KOPT-K1 (cell line): ENCODE measurements around the gene GUCA2A.

Source experiments
- H3K27ac ChIP-seq: fragments of 200-600 bp; sonication (generic); 2 replicates; pipeline ENCODE4 v1.5.1; 2016; ENCODE audit warnings: antibody characterized with exemption, mild to moderate bottlenecking, low read depth, low read length; ENCODE audit not compliant: poor library complexity, severe bottlenecking
- H3K36me3 ChIP-seq: fragments of 200-600 bp; sonication (generic); 2 replicates; pipeline ENCODE4 v1.5.1; 2017; ENCODE audit warnings: antibody characterized with exemption, mild to moderate bottlenecking, low read length, moderate library complexity; ENCODE audit not compliant: insufficient read depth
- H3K9me3 ChIP-seq: fragments of 200-600 bp; sonication (generic); 2 replicates; pipeline ENCODE4 v1.5.1; 2017; ENCODE audit warnings: antibody characterized with exemption, low read length, mild to moderate bottlenecking; ENCODE audit not compliant: insufficient read depth, poor library complexity, severe bottlenecking

GUCA2A gene

DNA sequence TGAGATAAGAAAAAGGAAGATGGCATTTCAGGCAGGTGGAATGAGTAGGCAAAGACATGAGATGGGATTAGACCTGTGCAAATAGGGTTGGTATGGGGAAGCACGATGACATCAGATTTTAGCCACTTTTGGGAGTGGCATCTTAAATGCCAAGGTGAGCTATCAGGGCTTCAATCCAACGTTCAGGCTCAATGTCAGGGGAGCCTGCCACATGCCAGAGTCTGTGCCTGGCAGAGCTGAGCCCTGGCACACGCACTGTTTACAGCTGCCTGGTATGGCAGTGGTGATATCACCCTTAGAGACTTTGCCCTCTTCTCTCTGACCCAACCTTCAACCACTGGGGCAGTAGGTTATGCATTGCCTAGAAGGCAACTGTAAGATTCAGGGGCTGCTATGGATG lies 12.4 kb downstream of the GUCA2A start:
- Histone ChIP-seq H3K9me3 (no peaks in the 10 kb centered on the region), H3K27ac (no peak overlapping the region), H3K36me3 (no peaks in the 10 kb centered on the region)

DNA sequence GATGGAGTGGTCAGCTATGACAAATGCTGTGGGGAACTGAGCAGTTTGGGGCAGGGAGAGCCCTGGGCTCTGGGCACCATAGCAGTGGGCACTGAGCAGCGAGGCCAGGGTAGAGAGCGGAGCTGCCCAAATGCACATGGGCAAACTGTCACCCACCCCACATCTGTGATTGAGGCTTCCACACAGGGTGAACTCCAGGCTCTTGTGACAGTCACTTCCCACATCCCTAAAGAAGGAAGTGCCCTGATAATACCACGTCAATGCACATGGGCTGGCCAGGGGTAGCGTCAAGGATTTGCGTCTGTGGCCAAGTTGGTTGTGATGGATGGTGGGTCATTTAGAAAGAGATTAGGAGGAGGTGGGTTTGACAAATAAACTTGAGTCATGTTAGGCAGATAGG lies 13.9 kb downstream of the GUCA2A start:
- no peaks in the 10 kb centered on the region for H3K9me3 ChIP-seq
- no peak overlapping the region for H3K27ac ChIP-seq
- no peaks in the 10 kb centered on the region for H3K36me3 ChIP-seq

- Histone ChIP-seq H3K36me3 (no peaks in the 10 kb centered on the region), H3K9me3 (no peaks in the 10 kb centered on the region), H3K27ac (no peak overlapping the region)
Measured at GRCh38 chr1:42148166-42148565, 16.4 kb downstream of the GUCA2A start.

GRCh38 chr1:42146626-42147320 lies 17.8 kb downstream of the GUCA2A start:
- Histone ChIP-seq H3K36me3 (no peaks in the 10 kb centered on the region), H3K27ac (no peak overlapping the region), H3K9me3 (no peaks in the 10 kb centered on the region)

DNA sequence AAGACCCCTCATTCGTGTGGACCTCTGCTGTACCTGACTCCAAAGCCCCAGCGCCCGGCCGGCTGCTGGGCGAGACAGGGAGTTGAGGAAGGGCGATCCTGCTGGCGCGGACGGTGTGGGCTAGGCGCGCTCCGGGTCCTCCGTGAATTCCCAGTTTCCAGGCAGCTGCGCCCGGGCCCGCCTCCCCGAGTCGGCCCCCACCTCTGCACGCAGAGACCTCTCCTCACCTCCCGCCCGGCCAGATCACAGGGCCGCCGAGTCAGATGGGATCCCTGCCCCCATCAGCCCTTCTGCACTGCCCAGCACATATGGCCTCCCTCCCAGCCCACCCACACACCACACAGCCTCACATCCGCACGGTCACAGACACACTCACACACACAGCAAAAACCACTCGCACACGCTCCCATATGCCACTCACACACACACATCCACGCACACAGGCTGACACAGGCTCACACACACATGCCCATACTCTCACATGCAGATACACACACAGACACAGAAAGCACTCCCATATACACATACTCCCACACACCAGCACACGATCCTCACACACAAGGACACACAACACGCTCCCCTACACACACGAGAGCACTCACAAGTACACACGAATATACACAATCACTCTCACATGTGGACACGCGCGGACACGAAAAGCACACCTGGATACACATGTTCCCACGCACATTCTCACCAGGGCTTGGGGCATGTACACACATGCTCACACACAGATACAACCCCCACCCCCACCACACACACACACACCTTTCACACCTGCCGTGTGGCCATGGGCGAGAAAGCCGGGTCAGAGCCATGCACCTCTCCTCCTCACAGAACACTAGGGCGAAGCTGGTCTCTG lies 18.6 kb downstream of the GUCA2A start:
- H3K9me3 ChIP-seq = no peaks in the 10 kb centered on the region
- H3K27ac ChIP-seq = no peak overlapping the region
- no peaks in the 10 kb centered on the region for H3K36me3 ChIP-seq

DNA sequence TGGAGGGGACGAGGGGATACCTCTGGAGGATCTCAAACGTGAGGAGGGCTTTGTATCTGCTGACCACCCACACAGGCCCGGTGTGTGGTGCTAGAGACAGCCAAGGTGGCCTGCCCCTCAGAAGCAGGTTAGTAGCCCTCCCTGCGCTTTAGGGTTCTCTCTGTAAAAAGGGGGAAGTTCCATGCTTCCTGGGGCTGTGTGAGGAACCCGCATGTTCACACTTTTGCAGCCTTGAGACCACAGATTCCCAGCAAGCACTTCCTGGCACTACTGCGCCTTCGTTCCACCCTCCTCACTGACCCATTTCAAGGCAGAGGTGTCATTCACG lies 19.2 kb downstream of the GUCA2A start:
- Histone ChIP-seq H3K27ac (no peak overlapping the region), H3K9me3 (no peaks in the 10 kb centered on the region), H3K36me3 (no peaks in the 10 kb centered on the region)

DNA sequence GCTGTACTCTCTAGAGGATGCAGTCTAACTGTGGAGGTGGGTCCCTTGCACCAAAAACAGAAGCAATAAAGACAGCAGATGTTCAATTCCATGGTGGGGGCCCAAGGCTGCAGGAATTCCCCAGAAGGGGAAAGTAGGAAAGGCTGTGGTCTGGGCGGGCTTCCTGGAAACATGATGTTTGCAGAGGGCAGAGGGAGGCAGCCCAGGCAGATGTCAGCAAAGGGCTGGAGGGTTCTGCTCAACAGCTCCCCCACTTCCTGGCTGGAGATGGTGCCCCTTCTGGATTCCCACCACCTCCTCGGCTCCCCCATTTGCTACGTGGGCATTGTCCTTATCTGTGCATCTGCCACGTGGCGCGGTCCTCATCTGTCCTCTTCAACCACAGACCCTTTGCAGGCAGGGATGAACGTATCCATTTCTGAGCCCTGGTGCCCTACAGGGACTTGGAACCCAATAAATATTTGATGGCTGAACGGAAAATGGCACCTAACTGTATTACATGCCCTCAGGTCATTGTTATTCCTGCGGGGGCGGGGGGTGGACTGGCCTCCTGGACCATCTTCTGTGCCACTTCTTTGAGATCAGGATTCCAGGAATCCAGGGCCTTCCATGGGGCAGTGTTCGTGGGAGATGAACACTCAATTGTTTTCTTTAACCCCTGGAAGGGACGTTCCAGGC lies 19.7 kb downstream of the GUCA2A start:
- Histone ChIP-seq H3K9me3 (no peaks in the 10 kb centered on the region), H3K36me3 (no peaks in the 10 kb centered on the region), H3K27ac (no peak overlapping the region)

DNA sequence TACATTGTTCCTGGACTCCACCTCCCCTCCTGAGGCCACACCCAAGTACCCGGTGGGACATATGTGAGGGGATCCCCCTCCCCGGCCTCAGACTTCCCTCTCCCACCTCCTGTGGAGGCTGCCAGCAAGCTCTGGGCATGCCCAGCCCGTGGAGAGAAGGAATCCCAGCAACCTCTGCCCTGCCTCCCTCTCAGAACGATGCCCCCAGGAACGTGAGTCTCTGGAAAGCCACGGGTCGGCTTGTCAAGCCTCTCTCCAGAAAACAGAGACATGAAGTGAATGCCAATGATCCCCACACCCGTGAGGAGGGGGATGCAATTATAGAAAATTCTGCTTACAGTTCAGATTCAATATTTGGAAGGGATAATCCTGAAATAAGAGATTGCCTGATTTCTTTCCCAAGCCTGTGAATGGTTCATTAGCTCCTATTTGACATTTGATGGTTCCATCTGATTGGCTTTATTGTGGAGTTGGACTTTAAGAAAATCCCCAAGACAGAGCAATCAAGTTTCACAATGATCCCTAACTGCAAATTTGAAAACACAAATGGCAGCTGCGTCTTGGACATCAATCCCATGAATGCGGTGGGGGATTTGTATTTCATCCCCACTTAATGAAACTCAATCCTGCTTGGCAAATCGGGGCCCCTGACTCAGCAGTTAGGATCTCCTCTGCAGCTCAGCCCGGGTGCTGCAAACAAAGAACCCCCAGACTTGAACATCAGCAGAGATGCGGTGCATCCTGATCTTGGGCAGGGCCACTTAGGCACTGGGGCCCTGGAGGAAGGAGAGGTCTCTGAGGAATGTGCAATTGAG lies 20.4 kb downstream of the GUCA2A start:
- Histone ChIP-seq H3K27ac (no peak overlapping the region), H3K9me3 (no peaks in the 10 kb centered on the region), H3K36me3 (no peaks in the 10 kb centered on the region)

GRCh38 chr1:42142894-42143675 lies 21.5 kb downstream of the GUCA2A start:
- H3K36me3 ChIP-seq = no peaks in the 10 kb centered on the region
- H3K9me3 ChIP-seq = no peaks in the 10 kb centered on the region
- no peak overlapping the region for H3K27ac ChIP-seq

- Histone ChIP-seq H3K27ac (no peak overlapping the region), H3K36me3 (no peaks in the 10 kb centered on the region), H3K9me3 (no peaks in the 10 kb centered on the region)
Measured at GRCh38 chr1:42141978-42142377, 22.6 kb downstream of the GUCA2A start.

GRCh38 chr1:42140191-42140590 lies 24.4 kb downstream of the GUCA2A start:
- Histone ChIP-seq H3K27ac (no peak overlapping the region), H3K36me3 (no peaks in the 10 kb centered on the region), H3K9me3 (no peaks in the 10 kb centered on the region)

DNA sequence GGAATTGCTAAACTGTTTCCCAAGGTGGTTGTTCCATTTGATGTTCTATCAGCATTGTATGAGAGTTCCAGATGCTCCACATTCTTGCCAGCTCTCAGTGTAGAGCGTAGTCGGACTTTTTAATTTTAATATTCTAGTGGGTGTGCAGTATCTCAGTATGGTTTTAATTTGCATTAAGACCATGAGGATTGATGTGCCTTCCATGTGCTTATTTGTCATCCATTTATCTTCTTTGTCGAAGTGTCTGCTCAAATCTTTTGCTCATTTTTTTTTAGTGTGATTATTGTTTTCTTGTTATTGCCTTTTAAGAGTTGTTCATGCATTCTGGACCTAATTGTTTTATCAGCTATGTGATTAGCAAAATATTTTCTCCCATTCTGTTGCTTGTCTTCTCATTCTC lies 25.1 kb downstream of the GUCA2A start:
- Histone ChIP-seq H3K27ac (no peak overlapping the region), H3K36me3 (no peaks in the 10 kb centered on the region), H3K9me3 (no peaks in the 10 kb centered on the region)

DNA sequence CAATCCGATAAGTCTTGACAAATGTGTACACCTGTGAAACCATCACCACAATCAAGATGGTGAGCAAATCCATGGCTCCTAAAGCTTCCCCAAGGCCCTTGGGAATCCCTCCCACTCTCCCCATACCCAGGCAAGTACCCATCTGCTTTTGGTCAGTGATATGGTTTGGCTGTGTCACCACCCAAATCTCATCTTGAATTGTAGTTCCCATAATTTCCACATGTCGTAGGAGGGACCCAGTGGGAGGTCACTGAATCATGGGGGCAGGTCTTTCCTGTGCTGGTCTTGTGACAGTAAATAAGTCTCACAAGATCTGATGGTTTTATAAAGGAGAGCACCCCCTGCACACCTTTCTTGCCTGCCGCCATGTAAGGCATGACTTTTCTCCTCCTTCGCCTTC lies 26.0 kb downstream of the GUCA2A start:
- Histone ChIP-seq H3K9me3 (no peaks in the 10 kb centered on the region), H3K36me3 (no peaks in the 10 kb centered on the region)

DNA sequence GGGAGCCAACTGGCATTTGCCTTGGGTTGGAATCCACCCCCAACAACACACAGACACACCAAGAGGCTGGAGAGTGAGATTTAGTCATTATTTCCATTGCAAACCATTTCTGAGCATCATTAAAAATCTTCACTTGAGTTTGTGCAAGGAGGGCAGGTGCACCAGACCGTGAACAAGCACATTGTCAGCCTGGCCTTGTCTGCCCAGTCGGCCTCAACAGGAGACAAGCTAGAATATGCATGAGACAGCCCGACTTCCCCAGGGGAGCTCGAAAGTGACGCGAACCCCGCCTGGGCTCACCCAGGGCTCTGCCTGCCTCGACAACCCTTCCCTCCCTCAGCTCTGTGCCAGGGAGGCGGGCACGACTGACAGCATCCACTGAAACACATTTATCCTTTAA lies 26.8 kb downstream of the GUCA2A start:
- H3K9me3 ChIP-seq = no peaks in the 10 kb centered on the region
- H3K27ac ChIP-seq = no peak overlapping the region
- H3K36me3 ChIP-seq = no peaks in the 10 kb centered on the region

More for the DNA sequence above, 26.0 kb downstream of the GUCA2A start:
- H3K27ac ChIP-seq = no peak overlapping the region
